ENCODE measurements around the gene SGK1. TPM values are rescaled to one million over a fixed set of nuclear protein-coding genes. Genes with fewer than 3 reads are reported as not detected.
A peak's percentile ranks its signal among the peaks of the same experiment; 100 is the strongest.
"Not testable (repeated sequence)": the region's sequence is repeated elsewhere in the genome, so short reads cannot be mapped to it uniquely, and the experiment has no call there.

Gene SGK1
- total RNA-seq, 1 donor from 2014 or later: 28.1 TPM

GRCh38 chr6:134183844-134184243 lies 134.1 kb downstream of the SGK1 start:
- no peak for DNase-seq (ENCODE audit: missing footprints)
- intact Hi-C loops (cut with DNase I): loop anchor here (10.0 kb wide), 1 partner anchor 131 kb away; the partner anchor contains the start of gene SGK1
- no peak for ATAC-seq

DNA sequence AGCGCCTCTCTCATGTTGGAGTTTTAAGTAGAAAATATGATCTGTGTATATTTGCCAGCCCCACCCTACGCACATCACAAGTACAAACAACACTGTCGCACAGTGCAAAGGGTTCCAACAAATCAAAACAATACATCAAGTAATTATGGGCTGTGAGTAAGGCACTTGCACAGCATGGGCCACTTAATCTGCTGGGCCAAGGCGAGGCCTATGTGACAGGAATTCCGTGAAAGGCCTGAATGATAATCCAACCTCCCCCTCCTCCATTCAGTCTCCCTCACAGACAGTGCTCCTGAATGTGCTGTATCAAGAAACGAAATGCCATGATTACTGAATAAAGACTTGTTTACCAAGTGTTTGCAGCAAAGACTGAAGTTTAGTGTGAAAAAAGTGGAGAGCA lies 135.4 kb downstream of the SGK1 start:
- no peak for ATAC-seq
- intact Hi-C loops (cut with DNase I): loop anchor here (10.0 kb wide), 1 partner anchor 132 kb away; the partner anchor contains the start of gene SGK1
- no peak for DNase-seq (ENCODE audit: missing footprints)

- not testable (repeated sequence) for ATAC-seq; DNase-seq (ENCODE audit: missing footprints)
- intact Hi-C loops (cut with DNase I): loop anchor here (10.0 kb wide), 1 partner anchor 133 kb away; the partner anchor contains the start of gene SGK1
These were observed 136.2 kb downstream of the SGK1 start for GRCh38 chr6:134181726-134182125.

DNA sequence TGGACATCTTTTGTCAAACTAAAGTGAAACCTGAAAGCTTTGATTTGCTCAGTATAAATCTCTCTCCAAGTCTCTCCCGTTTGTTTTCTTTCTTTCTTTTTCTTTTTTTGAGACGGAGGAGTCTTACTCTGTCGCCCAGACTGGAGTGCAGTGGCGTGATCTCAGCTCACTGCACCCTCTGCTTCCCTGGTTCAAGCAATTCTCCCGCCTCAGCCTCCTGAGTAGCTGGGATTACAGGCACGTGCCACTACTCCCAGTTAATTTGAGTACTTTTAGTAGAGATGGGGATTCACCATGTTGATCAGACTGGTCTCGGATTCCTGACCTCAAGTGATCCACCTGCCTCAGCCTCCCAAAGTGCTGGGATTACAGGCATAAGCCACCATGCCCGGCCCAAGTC lies 136.7 kb downstream of the SGK1 start:
- intact Hi-C loops (cut with DNase I): loop anchor here (10.0 kb wide), 1 partner anchor 134 kb away; the partner anchor contains the start of gene SGK1
- not testable (repeated sequence) for ATAC-seq; DNase-seq (ENCODE audit: missing footprints)

- intact Hi-C loops (cut with DNase I): loop anchor here (10.0 kb wide), 1 partner anchor 134 kb away; the partner anchor contains the start of gene SGK1
- ATAC-seq; DNase-seq (ENCODE audit: missing footprints): not testable (repeated sequence)
These were observed 137.4 kb downstream of the SGK1 start for GRCh38 chr6:134180540-134180939.

DNA sequence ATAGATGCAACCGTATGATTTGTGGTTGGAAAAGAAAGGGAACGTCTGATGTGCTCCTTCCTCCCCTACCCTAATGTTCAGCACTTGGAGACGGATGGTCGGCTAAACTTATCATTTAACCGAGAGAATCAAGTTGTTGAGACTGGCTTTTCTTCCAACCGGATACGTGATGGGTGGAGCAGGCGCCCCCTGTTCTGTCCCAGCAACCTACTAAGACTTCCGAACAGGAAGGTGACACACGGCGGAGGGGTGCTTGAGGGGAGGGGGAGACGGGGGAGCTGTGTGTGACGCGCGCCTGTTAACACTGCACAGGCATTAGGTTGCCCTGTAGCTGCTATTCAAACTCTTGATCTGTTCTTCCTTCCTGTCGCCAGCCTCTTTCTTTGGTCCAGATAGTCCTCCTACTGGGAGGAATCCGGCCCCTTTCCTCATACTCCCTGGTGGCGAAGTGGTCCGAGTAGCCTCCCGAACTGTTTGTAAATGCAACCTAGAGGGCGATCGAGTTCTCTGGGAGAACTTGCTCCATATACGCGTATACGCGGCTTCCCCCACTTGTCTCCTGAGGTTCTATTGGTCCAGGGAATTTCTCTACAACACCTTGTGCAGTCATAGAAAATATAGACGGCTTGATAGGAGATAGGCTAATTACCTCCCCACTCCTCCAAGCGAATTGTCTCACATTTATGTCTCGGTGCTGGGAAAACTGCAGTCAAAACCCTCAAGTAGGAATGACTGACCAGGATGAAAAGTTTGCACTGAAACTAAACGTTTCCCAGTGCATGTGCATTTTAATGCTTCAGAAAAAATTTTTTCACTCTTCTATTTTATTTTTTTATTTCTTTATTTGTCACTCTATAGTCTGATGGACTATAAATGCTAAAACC lies 139.5 kb downstream of the SGK1 start:
- DNase-seq (ENCODE audit: missing footprints) (peak; percentile 83), ATAC-seq (peak; percentile 56)
- intact Hi-C loops (cut with DNase I): loop anchor here (5.0 kb wide), 3 partner anchors 304 to 544 kb away; no protein-coding TSS in a partner anchor

- no peak for DNase-seq (ENCODE audit: missing footprints)
- no peak for ATAC-seq
- intact Hi-C loops (cut with DNase I): loop anchor here (2.0 to 5.0 kb wide), 4 partner anchors 305 to 545 kb away; no protein-coding TSS in a partner anchor
These were observed 140.2 kb downstream of the SGK1 start for GRCh38 chr6:134177753-134178160.

- intact Hi-C loops (cut with DNase I): loop anchor here (2.0 to 5.0 kb wide), 4 partner anchors 305 to 545 kb away; no protein-coding TSS in a partner anchor
- ATAC-seq: no peak
- DNase-seq (ENCODE audit: missing footprints): no peak
These were observed 140.7 kb downstream of the SGK1 start for GRCh38 chr6:134177236-134177635.

GRCh38 chr6:134176264-134176975 lies 141.5 kb downstream of the SGK1 start:
- DNase-seq (ENCODE audit: missing footprints) (peak; percentile 75), ATAC-seq (no peak)
- intact Hi-C loops (cut with DNase I): loop anchor here (2.0 to 5.0 kb wide), 4 partner anchors 306 to 546 kb away; no protein-coding TSS in a partner anchor

DNA sequence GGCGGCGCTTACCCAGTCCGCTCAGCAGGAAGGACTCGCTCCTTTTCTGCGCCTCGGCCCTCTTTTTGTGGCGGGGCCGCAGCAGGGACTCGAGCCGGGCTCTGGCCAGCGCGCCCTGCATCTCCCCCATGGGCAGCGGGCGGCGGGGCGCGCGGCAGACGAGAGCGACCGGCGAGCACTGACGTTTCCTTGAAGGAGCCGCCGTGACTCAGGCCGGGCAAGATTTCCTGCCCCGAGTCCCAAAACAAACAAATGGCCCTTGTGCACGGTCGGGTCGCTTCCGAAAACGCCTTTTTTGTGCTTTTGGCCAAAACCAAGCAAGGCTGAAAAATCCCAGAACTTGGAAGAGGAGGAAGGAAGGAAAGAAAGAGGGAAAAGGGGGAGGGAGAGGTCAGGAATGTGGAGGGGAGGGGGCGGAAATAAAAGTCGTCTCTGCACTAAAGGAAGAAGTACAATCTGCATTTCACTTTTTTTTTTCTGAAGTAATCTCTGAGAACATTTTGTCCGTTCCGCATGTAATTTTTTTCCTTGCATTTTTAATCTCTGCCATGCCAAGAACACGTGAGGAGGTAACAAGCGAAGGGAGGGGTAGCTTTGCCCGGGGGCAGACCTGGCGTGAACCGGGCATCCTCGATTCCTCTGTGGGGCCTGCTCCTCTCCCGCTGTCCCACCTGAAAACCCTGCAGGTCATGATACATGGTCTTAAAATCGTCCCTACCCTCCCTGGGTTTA lies 142.2 kb downstream of the SGK1 start:
- ATAC-seq: peak; percentile 57
- intact Hi-C loops (cut with DNase I): loop anchor here (2.0 to 5.0 kb wide), 4 partner anchors 307 to 547 kb away; no protein-coding TSS in a partner anchor

DNA sequence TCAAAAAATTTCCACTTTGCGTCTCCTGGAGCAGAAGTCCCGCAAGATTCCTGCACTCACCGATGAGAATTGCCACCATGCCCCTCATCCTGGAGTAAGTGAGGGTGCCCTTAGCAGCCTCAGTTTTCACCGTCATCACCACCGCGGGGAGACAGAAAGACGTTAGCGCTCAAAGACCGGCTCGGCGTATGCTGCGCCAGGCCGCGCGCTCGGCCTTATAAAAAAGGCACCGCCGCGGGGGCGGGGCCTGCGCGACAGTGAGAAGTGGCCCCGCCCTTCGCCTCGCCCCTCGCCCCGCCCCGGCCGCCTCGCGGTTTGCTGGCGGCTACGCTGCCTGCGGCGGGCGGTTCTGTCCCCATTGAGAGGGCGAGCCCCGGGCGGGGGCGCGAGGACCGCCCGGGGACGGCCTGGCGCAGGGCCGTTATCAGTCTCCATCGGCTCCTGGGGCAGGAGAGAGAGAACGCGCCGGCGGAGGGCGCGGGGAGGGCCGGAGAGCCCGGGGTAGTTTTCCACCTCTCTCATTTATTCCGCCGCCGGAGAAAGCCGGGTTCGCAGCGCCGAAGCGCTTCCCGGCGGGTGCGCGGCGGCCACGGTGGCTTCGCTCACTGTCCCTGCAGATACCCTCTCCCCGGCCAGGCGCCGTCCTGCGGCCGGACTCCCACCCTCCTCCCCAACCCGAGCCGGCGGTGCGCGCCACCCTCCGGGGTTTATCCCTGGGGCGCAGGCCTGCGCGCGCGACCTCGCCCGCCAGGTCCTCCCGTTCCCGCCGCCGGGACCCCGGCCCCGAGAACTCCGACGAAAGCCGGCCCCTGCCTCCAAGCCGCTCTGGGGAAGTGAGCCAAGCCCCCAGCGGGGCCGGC lies 143.0 kb downstream of the SGK1 start:
- intact Hi-C loops (cut with DNase I): loop anchor here (1.0 to 5.0 kb wide), 7 partner anchors 167 to 707 kb away; no protein-coding TSS in a partner anchor
- ATAC-seq: peak; percentile 94
- peak; percentile 98 for DNase-seq (ENCODE audit: missing footprints)

More for the DNA sequence above, 142.2 kb downstream of the SGK1 start:
- peak; percentile 90 for DNase-seq (ENCODE audit: missing footprints)

DNA sequence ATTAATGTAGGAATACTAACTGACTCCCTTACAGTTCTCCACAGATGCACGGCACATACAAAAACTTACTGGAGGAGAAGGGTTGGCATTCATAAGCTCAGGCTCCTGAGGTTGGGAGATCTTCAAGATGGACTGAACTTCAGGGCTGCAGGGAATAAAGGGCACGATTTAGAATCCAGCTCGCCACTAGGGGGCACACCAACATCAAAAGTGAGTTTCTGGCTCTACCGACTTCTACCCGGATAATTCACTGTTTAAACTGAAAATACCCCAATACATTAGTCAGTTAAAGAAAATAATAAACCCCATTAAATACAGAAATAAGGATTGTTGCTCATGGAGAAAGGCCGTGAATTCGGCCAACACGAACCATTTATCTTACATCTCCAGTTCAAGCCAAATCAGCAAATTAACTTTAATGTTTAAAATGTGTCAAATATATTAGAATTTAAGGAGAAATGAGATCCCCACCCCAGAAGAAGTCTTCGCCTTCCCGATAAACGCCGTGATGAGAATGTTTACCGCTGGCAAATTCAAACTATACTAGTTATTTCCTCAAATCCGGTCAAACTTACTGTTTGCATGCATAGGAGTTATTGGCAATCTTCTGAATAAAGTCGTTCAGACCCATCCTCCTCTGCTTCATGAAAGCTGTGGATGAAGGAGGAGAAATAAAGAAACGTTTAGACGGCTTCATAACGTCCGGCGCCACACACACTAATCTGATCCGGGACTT lies 143.8 kb downstream of the SGK1 start:
- intact Hi-C loops (cut with DNase I): loop anchor here (1.0 kb wide), 4 partner anchors 168 to 708 kb away; no protein-coding TSS in a partner anchor
- ATAC-seq: peak; percentile 32
- peak; percentile 79 for DNase-seq (ENCODE audit: missing footprints)

- ATAC-seq (no peak), DNase-seq (ENCODE audit: missing footprints) (no peak)
- intact Hi-C loops (cut with DNase I): no loop called here
These were observed 144.6 kb downstream of the SGK1 start for GRCh38 chr6:134173366-134173725.

- DNase-seq (ENCODE audit: missing footprints): no peak
- no peak for ATAC-seq
- intact Hi-C loops (cut with DNase I): no loop called here
These were observed 145.1 kb downstream of the SGK1 start for GRCh38 chr6:134172706-134173365.

DNA sequence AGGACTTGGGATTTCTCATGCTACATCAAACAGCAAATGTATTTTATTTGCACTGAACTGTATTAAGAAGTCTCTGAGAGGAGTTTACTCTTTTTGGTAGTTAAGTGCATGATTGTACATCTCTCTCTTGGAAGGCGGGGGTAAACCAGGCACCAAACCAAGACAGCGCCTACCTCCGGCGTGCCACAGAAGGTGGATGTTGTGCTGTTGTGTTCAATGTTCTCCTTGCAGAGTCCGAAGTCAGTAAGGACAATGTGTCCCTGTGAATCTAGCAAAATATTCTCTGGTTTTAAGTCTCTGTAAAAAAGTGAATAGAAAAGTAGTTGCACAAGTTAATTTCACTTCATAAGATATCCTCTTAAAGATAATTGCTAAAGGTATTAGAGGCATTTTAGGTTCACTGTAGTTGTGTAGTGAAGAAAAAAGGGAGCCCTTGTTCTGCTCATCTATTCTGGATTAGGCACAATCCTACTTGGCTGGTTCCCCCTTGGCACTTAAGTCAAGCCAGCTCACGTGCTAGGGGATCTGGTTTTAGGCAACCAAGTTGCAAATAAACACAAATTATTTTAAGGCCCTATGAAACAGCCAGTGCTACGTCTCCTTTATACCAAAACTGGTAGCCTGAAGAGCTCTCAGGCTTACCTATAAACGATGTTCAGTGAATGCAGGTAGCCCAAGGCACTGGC lies 145.7 kb downstream of the SGK1 start:
- ATAC-seq: no peak
- intact Hi-C loops (cut with DNase I): no loop called here
- no peak for DNase-seq (ENCODE audit: missing footprints)

DNA sequence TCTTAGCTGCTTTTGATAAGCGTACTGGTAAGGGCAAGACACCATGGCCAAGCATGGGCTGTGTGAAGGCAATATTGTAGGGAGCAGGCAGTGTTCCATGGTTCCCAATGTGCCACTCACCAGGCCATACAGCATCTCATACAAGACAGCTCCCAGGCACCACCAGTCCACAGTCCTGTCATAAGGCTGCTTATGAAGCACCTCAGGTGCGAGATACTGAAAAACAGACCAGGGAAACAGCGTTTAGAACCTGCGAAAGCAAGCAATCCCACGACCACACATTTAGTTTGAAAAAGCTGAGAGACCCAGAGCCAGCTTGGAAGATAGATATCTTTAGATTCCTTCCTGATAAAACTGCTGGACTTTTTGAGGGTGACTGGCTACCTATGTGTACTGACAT lies 146.4 kb downstream of the SGK1 start:
- intact Hi-C loops (cut with DNase I): no loop called here
- DNase-seq (ENCODE audit: missing footprints) (no peak), ATAC-seq (no peak)

Data from Right ventricle myocardium inferior (tissue), 1 donor.